Fibroblast of upper back skin (primary cell): ENCODE results near the gene MFSD6.
"Not testable (repeated sequence)": the region's sequence is repeated elsewhere in the genome, so short reads cannot be mapped to it uniquely, and the experiment has no call there.

Source experiments
- DNase-seq: peaks from one replicate; pipeline ENCODE4 v3.0.0-alpha.2; 2013

Gene MFSD6

DNA sequence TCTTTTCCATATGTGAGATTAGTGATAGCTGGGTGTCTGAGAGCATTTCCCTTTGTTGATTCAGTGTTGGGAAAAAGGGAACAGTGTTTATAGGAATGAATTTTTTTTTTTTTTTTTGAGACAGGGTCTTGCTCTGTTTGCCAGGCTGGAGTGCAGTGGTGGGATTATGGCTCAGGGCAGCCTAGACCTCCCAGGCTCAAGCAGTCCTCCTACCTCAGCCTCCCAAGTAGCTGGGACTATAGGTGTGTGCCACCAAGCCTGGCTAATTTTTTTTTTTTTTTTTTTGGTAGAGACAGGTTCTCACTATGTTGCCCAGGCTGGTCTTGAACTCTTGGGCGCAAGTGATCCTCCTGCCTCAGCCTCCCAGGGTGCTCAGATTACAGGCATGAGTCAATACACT, 60.2 kb downstream of the MFSD6 start:
- not testable (repeated sequence) for DNase-seq

DNA sequence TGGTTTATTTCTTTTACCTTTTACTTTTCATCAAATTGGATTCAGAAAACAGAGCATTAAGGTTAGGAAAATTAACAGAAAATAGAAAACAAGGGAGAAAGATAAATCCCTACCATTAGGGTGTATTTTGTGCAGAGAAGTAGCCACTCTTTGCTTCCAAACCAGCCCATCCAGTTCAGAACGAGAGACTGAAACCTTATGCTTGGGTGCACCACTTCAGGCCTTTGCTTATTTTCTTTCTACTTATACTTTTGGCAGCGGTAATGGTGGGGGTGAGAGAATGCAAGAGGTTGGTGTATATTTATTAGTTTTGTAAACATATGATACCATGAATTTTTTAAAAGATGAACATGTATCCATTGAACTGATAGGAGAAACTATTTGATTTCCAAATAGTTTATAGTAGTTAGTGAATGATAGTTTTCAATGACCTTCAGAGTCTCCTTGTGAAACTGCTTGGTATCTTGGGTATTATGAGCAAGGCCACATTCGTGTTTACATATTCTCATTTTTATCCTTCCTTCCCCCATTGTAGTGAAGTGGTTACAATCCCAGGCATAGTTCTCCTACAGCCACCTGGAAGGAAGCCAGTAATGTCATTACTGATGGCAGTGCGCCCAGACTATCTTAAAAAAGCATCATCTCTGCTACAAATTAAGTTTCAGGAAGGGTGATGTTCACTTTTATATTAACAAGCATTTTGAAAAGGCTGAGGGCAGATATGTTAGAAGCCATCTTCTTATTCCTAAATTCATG, 60.8 kb downstream of the MFSD6 start:
- peak; percentile 98 for DNase-seq

DNA sequence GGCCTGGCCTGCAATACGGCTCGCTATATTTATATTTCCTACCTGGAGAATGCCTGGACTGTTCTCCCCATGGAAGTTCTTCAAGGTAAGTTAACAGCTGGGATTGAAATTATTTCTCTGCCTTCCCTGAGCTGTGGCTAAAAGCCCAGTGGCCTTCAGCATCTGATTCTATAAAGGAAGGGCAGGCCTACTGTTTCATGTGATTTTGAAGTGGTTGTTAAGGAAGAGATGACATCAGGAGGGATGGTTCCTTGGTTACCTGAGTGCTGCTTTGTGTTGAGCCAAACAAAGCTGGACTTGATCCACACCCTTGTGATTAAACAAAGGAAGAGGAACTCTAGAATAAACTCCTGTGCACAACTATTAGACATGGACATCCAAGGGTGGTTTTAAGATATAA, 61.6 kb downstream of the MFSD6 start:
- DNase-seq, result peak; percentile 46

DNA sequence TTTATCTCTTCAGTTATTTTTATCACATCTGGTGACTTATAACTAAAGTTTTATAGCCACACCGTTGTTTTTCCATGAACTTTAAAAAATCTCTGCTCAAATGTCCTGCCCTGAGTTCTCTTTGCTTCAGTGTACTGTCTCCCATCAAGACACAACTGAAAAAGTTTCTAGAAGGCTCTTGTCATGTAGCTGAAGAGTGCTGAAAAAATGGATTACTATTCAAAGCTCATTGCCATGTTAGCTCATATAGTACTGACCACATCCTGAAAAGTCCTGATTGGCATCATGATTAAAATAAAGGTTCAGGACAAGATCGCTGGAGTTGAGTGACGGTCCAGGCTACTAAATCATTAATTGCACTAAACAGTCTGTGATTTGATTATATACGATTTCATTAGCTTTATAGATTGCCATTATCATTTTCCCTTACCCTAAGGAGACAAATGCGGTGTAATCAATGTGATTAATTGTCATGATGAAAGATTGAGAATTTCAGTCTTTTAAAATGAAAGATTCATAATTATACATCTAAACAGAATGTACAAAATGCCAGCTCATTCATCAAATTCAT, 62.2 kb downstream of the MFSD6 start:
- DNase-seq, result no peak

DNA sequence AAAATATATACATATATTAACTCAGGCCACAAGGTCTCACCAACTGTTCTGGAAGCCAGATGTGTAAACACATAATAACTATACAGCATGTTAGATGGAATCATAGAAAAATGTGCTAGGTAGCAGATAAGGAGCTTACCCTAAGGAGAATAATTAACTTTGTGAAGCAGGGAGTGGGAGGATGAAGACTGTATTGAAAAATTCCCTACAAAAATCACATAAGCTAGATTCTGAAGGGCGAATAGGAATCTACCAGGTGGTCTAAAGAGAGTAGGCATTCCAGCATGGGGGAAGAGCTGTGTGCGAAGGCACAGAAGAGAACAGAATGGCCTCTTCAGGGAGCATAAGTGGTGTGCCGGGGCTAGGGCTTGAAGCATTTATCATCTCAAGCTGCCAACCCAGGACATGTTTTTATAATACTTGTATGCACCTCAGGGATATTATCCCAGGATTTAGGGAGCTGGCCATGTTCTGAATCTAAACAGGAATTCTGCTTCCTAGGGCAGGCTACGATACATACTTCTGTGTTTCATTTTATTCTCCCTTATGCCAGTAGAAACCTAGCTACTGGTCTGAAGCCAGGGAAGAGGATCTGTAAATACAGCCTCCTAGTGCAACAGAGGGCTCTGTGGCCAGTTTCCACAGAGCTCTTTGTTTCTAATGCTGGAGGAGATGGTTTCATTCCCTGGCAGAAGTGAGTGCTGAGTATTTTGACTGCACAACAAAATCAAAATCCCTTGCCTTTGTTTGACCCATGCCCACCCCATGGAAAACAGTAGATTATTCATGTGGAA, 69.7 kb downstream of the MFSD6 start:
- DNase-seq, result peak; percentile 8

DNA sequence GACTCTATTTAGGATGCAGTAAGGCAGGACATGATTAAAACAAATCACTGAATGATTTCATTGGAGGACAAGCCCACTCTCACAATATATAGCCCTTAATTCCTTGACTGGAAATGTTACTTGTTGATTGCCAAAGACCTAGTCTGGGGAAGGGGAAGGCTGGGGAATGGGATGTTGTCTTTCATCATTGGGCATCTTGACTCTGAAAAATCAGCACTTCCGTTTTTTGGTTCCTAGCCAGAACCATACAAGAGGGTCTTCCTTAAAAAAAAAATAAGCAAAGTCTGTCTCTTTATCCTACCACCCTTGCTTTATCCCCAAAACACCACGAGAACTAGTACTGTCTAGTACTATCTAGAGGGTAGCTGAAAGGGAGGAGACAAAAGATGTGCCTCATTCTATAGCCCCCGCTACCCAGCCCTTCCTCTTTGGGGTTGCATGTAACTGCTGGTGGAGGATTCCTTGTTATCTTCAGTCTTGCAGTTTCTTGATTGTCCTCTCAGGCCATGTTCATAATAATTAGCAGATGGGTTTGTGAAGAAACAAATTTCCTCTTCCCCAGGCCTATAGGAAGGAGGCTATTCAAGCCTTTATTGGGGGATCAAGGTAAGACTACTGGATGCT, 70.5 kb downstream of the MFSD6 start:
- DNase-seq, result no peak

DNA sequence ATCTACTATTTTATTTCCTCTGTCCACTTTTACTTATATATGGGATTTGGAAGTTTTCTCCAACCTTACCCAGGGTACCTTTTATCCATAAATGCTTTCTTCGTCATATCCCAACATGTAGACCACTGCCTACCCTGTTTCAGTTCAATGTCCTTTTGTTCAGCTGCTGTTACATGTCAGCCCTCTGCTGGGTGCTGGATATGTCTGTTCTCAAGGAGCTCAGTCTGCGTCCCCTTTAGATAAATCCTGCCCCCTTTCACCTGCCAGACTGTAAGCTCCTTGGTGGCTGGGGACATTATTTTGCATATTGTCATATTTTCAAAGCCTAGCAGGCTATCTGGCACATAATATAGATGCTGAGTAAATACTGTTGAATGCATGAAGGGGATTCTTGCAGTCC, 73.2 kb downstream of the MFSD6 start:
- no peak for DNase-seq

DNA sequence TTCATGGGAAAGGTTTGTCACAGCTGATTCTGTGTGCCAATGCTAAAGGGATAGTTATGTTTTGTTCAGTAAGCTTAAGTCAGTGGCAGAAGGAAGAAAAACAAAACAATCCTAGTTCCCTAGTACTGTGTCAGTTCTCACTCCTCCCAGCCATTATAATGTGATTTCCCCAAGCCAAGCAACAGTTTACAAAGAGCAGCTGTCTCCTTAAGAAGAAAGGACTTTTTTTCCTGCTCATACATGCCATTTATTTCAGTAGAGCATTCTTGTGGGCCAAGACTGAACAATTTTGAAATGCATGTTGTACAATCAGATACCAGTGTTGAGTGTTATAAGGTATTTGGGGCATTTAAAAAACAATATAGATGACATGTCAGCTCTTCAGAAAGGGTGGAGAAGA, 74.3 kb downstream of the MFSD6 start:
- peak; percentile 17 for DNase-seq

DNA sequence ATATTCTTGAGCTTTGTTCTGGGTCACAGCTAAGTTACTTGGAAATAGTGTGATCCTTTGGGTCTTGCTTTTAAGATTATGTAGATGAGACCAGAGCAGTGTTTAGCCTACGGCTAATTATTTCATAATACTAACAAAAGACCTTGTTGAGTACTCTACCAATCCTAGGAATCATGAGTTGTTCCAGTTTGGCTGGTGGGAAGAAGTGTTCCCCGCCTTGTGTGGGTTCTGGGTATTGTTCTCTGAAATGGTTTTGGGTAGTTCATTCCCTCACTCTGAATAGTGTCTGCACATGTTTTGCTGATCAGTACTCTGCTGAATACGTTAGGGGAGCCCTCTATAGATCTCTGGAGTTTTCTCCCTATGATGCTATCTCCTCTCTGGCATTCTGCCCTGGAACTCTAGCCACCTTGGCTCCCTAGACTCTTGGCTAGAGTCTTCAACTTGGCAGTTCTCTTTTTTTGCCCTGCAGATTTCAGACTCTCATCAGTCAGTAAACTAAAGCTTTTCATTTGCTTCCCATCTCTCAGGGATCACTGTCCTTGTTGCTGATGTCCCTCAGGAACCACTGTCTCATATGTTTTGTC, 78.0 kb downstream of the MFSD6 start:
- DNase-seq, result peak; percentile 16

DNA sequence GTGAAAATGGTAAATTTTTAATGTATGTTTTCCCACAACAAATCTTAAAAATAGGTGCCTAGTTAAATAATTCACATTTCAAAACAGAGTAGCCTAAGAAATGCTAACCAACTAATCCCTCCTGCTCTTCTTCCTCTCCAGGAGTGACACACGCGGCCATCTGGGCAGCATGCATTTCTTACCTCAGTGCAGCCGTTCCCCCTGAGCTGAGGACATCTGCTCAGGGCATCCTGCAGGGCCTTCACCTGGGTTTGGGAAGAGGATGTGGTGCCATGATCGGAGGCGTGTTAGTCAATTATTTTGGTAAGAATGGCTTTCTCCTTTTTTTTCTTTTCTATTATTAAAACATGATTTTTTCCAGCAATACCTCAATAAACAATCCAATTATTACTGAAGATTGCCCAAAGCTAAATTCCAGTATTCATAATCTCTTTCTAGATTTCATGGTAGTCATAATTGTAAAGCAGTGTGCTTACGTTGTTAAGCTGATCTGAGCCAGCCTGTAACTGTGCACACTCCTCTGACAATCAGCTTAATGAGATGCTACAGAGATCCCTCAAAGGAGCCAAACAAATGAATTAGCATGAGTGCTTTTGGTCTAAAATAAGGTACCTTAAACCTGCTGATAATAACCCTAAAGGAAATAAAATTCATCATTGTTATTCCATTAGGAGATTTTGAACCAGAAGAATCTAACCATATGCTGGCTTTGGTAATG, 80.5 kb downstream of the MFSD6 start:
- DNase-seq, result no peak

DNA sequence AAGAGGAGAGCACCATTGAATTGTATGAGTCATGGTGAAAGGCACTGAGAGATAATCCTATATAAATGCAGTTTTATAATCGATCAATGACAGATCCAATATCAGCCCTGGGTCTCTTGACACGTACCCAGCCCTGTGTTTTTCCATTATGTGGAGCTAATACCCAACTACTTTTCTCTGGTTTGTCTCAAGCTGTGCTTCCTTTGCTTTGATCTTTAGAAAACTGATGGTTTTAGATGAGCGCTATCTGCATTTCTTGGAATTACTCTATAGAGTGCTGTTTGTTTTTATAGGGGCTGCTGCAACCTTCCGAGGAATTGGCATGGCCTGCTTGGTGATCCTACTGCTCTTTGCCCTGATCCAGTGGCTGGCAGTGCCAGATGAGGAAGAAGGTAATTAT, 81.3 kb downstream of the MFSD6 start:
- DNase-seq, result no peak

DNA sequence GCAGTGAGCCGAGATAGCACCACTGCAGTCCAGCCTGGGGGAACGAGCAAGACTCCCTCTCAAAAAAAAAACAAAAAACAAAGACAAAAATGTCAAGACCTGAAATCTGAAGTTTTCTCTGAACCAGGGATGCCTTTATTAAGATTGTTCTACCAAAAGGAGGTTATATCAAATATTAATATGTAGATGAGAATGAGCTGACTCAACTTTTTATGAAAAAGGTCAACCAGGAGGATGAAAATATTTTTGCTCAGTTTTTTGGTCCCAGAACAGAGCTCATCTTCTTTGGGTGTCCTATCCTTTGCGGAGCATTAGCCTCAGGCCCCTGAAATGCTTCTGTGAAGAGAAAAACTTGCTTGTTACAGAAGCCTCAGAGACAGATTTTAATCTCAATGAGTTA, 82.3 kb downstream of the MFSD6 start:
- no peak for DNase-seq

DNA sequence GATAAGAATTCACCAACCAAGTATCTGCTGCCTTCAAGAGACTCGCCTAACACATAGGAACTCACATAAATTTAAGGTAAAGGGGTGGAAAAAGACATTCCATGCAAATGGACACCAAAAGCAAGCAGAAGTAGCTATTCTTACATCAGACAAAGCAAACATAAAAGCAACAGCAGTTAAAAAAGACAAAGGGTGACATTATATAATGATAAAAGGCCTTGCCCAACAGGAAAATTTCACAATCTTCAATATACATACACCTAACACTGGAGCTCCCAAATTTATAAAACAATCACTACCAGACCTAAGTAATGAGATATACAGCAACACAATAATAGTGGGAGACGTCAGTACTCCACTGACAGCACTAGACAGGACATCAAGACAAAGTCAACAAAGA, 84.9 kb downstream of the MFSD6 start:
- no peak for DNase-seq

DNA sequence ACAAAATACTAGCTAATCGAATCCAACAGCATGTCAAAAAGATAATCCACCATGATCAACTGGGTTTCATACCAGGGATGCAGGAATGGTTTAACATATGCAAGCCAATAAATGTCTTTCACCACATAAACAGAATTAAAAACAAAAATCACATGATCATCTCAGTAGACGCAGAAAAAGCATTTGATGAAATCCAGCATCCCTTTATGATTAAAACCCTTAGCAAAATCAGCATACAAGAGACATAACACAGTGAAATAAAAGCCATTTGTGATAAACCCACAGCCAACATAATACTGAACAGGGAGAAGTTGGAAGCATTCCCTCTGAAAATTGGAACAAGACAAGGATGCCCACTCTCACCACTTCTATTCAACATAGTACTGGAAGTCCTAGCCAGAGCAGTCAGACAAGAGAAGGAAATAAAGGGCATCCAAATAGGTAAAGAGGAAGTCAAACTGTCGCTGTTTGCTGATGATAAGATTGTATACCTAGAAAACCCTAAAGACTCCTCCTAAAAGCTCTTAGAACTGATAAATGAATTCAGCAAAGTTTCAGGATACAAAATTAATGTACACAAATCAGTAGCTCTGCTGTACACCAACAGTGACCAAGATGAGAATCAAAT, 86.6 kb downstream of the MFSD6 start:
- not testable (repeated sequence) for DNase-seq

DNA sequence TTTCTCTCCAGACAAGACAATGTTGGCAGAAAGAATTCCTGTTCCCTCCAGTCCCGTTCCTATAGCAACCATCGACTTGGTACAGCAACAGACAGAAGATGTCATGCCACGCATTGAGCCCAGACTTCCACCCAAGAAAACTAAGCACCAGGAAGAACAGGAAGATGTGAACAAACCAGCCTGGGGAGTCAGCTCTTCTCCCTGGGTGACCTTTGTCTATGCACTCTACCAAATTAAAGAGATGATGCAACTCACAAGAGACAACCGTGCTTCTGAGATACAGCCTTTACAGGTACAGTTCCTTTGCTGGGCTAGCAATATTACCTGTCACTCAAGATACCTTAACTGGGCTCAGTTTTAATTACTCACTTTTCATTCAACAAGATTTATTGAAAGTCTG, 89.3 kb downstream of the MFSD6 start:
- DNase-seq, result peak; percentile 7

DNA sequence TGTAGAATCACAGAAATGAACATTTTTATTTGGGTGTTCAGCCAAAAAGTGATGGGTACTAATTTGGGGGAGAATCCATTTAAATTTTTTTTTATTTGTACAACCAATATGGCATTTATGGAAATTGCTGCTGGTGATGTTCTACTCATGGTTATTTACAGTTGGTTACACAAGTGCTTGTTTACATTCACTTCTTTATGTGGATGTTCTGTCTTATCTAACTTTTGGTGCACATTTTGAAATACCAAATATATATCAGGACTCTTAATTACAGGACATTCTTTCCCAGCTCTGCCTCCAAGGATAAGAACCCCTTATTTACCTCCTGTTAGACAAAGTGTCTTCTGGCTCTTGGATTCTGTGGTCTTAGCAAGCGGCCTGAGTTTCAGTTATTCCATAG, 91.1 kb downstream of the MFSD6 start:
- no peak for DNase-seq

DNA sequence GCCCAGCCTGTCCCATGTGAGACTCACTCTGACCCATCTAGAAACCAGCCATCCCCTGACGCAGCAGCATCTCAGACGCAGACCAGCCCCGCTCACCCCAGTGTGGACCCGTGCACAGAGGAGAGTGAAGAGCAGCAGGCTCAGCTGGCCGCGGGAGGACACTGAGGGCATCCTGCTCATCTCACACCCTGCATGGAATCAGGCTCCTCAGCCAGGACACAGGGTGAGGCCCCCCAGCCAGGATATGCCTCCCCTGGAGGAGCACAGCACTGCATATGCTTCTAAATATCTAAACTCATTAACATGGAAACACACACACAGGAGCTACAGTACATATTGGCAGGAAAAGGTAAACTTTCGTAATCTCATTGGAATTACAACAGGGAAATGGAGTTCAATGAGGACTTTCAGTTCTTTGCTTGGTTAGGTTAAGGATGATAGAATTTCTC, 91.9 kb downstream of the MFSD6 start:
- no peak for DNase-seq

DNA sequence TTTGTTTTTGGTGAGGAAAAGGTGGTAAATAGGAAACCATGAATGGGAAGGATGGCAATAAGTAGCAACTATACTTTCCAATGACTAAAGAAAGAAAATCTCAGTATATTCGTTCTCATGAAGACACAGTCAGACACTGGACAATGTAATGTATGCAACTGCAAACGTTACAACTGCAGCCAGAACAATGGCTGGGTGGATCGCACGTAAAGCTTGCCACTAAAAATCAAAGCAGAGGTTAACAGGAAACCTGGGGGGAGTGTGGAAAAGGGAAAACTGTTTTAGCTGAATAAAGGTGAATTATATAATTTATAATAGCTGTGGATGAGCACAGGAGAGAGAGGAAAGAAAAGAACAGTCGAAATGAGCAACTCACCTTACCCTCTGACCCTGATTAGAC, 93.1 kb downstream of the MFSD6 start:
- no peak for DNase-seq

DNA sequence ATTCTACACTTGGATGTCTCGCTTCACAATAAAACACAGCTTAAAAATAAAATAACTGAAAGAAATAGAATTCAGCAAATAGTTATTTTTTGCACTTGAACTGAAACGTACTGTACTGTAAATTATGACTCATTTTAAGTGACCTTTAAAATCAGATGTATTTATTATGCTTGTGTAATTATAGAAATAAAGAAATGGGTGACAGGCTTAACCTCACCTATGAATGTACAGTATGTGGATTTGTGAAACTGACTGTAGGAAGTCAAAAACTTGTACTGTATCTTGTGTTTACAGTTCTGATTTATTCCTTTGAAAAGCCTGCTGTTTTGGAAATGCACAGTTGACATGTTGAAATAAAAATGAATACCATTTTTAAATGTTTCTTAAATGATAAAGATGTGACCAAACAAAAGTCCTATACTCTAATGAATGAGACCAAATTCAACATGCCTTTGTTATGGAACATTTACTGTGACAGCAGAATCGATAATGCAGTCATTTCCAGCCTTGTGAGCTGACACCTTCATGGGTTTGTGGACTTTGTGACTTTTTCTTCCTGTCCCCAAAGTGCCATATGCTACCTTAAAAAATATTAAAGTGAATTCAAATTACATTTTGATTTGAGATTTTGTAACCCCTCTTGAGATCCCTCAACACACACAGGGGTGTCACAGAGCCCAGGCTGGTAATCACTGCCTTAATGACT, 93.7 kb downstream of the MFSD6 start:
- no peak for DNase-seq

DNA sequence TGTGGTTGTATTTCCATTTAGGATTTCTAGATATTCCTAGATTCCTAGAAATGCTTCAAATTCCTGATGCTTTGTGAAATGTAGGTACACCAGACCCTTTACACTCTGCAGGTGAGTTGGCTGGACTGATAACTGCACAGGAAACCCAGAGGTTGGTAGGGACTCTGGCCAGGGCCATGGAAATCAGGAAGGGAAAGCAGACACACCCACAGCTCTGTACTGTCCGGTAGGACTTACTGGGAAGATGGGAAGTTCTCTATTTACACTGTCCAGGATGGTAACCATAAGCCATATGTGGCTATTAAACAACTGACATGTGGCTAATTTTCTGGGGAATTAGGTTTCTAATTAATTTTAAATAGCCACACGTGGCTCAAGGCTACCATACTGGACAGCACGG, 94.9 kb downstream of the MFSD6 start:
- DNase-seq, result no peak

DNA sequence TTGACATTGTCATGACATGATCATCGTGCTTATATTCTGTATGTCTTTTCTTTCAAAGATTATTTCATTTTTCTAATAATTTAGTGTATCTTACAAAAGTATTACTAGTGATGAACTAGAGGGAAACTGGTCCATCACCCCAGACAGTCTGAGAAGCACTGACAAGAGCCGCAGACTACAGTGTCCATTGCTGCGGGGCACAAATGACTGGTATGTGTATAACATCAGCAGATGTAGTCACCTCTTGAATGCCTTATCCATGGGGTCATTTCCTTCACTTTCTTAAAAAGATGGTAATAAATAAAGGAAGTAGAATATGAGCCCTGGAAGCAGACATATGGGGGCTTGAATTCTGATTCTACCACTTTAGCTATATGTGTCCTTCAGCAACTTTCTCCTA, 96.8 kb downstream of the MFSD6 start:
- DNase-seq, result no peak
